SJSA1 (cell line): ENCODE results near the gene LRRC47. TPM values are rescaled to one million over a fixed set of nuclear protein-coding genes. Genes with fewer than 3 reads are reported as not detected.

Experiments
- DNase-seq, 2 experiments: peaks; one replicate each; pipeline ENCODE4 v3.0.0-alpha.2; 2015 to 2020; ENCODE audit warnings: low spot score in 2 of 2, low read depth in 1 of 2
- H3K27ac ChIP-seq: fragments of 250-450 bp; sonication (Bioruptor Pico); 2 replicates; pipeline ENCODE4 v1.5.1; 2020; ENCODE audit warnings: mild to moderate bottlenecking, moderate library complexity
- H3K27me3 ChIP-seq: fragments of 250-450 bp; sonication (Bioruptor Pico); replicated peaks from 2 replicates; pipeline ENCODE4 v1.5.1; 2020; ENCODE audit warnings: mild to moderate bottlenecking, moderate library complexity
- H3K36me3 ChIP-seq: fragments of 250-450 bp; sonication (Bioruptor Pico); 2 replicates; pipeline ENCODE4 v1.5.1; 2020; ENCODE audit warnings: mild to moderate bottlenecking
- H3K4me1 ChIP-seq: fragments of 250-450 bp; sonication (Bioruptor Pico); replicated peaks from 2 replicates; pipeline ENCODE4 v1.6.1; 2021; ENCODE audit warnings: mild to moderate bottlenecking
- H3K4me3 ChIP-seq: fragments of 250-450 bp; sonication (Bioruptor Pico); 2 replicates; pipeline ENCODE4 v1.5.1; 2020; ENCODE audit warnings: mild to moderate bottlenecking
- H3K9me3 ChIP-seq: fragments of 250-450 bp; sonication (Bioruptor Pico); replicated peaks from 2 replicates; pipeline ENCODE4 v1.5.1; 2020; ENCODE audit warnings: mild to moderate bottlenecking
- total RNA-seq: library from RNA; depleted of rRNA; stranded (reverse); fragments of >200 nt; shearing (Covaris generic); gene quantifications from 2 replicates; pipeline ENCODE4 v1.2.3, GENCODE V29; 2014; rRNA removed

LRRC47 gene
- total RNA-seq, 1 experiment from 2014 or later = 46.4 TPM

- H3K4me1 ChIP-seq = no peaks in the 10 kb centered on the region
- DNase-seq = no peak
- H3K36me3 ChIP-seq = no peaks in the 10 kb centered on the region
- no peak overlapping the region for H3K4me3 ChIP-seq
- no peaks in the 10 kb centered on the region for H3K9me3 ChIP-seq
- H3K27ac ChIP-seq = no peak overlapping the region
- H3K27me3 ChIP-seq = no peaks in the 10 kb centered on the region
Observed at GRCh38 chr1:3730543-3731247, 65.6 kb downstream of the LRRC47 start.

- Histone ChIP-seq H3K4me3 (no peak overlapping the region), H3K4me1 (no peaks in the 10 kb centered on the region), H3K27me3 (no peaks in the 10 kb centered on the region), H3K36me3 (no peaks in the 10 kb centered on the region), H3K9me3 (no peaks in the 10 kb centered on the region), H3K27ac (no peak overlapping the region)
- DNase-seq = no peak
Observed at GRCh38 chr1:3729594-3730542, 66.4 kb downstream of the LRRC47 start.

Other genes starting within 250 kb of the LRRC47 start
- gene MEGF6, start 185.0 kb downstream of the LRRC47 start, total RNA-seq = 2.0 and 2.2 TPM in 2 replicates
- 6.6 and 17.4 TPM in 2 replicates for gene TPRG1L, start 171.5 kb downstream of the LRRC47 start, total RNA-seq
- gene WRAP73, start 146.4 kb downstream of the LRRC47 start, total RNA-seq = 19.5 and 23.7 TPM in 2 replicates
- gene TP73, start 144.0 kb downstream of the LRRC47 start, total RNA-seq = 2.2 and 3.4 TPM in 2 replicates
- not detected in 2 replicates for gene CCDC27, start 44.0 kb downstream of the LRRC47 start, total RNA-seq
- gene SMIM1, start 23.7 kb downstream of the LRRC47 start, total RNA-seq = not detected in 2 replicates
- 14.8 and 51.1 TPM in 2 replicates for gene CEP104, start 60.7 kb upstream of the LRRC47 start, total RNA-seq
- gene DFFB, start 61.0 kb upstream of the LRRC47 start, total RNA-seq = 2.8 and 11.9 TPM in 2 replicates
- gene C1orf174, start 103.8 kb upstream of the LRRC47 start, total RNA-seq = 21.6 and 36.3 TPM in 2 replicates